Sigmoid colon (tissue), 7 donors: ENCODE measurements around the gene CHURC1. TPM values are rescaled to one million over a fixed set of nuclear protein-coding genes. Genes with fewer than 3 reads are reported as not detected.

Experiments used
- DNase-seq: peaks from one replicate; pipeline ENCODE4 v3.0.0-alpha.2; 2019
- H3K27ac ChIP-seq, 4 donors: fragments of 200-600 bp; sonication (generic); one replicate each; pipeline ENCODE4 v1.5.1; 2016 to 2019; ENCODE audit warnings: mild to moderate bottlenecking in 1 of 4
- H3K27me3 ChIP-seq, 3 donors: fragments of 200-600 bp; sonication (generic); one replicate each; pipeline ENCODE4 v1.5.1; 2019; ENCODE audit warnings: mild to moderate bottlenecking in 1 of 3
- H3K36me3 ChIP-seq, 4 donors: fragments of 200-600 bp; sonication (generic); one replicate each; pipeline ENCODE4 v1.5.1; 2016 to 2019
- H3K4me1 ChIP-seq, 4 donors: fragments of 200-600 bp; sonication (generic); one replicate each; pipeline ENCODE4 v1.5.1; 2017 to 2019
- H3K4me3 ChIP-seq, 4 donors: fragments of 200-600 bp; sonication (generic); one replicate each; pipeline ENCODE4 v1.5.1; 2017 to 2019; ENCODE audit warnings: mild to moderate bottlenecking in 2 of 4, moderate library complexity in 1 of 4
- H3K9me3 ChIP-seq, 4 donors: fragments of 200-600 bp in 3 of 4; sonication (generic) in 3 of 4; one replicate each; pipeline versions ENCODE4 v1.5.1 to v1.6.1; 2013 to 2019
- EP300 ChIP-seq, 4 donors: sonication (generic); formaldehyde crosslinking; IDR thresholded peaks; one replicate each; pipeline ENCODE4 v1.6.1; 2017; ENCODE audit warnings: antibody characterized with exemption in 4 of 4
- POLR2A ChIP-seq, 2 donors: fragments of 450-650 bp; IDR thresholded peaks; one replicate each; pipeline ENCODE4 v1.6.1; 2016; ENCODE audit warnings: antibody characterized with exemption in 2 of 2, mild to moderate bottlenecking in 2 of 2, moderate library complexity in 2 of 2
- POLR2AphosphoS5 ChIP-seq, 4 donors: sonication (generic); formaldehyde crosslinking; IDR thresholded peaks; one replicate each; pipeline ENCODE4 v1.6.1; 2017; ENCODE audit warnings: antibody characterized with exemption in 4 of 4
- WGBS, 2 donors: extraction: QIAGEN DNeasy Blood & Tissue Kit; methylation state at CpG; one replicate each; pipeline ENCODE4 v1.1.7; 2013; 5-methylcytosine and 5-hydroxymethylcytosine counted together
- intact Hi-C: fragments of 100-400 bp; cut with DNase I; formaldehyde crosslinking; loops from one replicate; pipeline ENCODE4 v1.15.1; 2023
- polyA plus RNA-seq, 3 donors: library from polyadenylated mRNA; stranded (reverse); fragments of 200-250 nt; gene quantifications; one replicate each; pipeline ENCODE4 v1.2.3, GENCODE V29; 2013
- total RNA-seq, 4 donors: library from RNA; depleted of rRNA; stranded (reverse); fragments of >200 nt; gene quantifications; one replicate each; pipeline ENCODE4 v1.1.0, GENCODE V29; 2016
- TF ChIP-seq, protein P1 (sequence below), 4 experiments: fragments of 450-650 bp in 3 of 4; fragments of 200-600 bp in 1 of 4; IDR thresholded peaks; one replicate each; pipeline ENCODE4 v1.5.1; 2016 to 2019; ENCODE audit warnings: antibody characterized with exemption in 4 of 4, mild to moderate bottlenecking in 3 of 4, moderate library complexity in 2 of 4
- donor health status: healthy with polysubstance abuse.
- donor health status: Bipolar disorder and iron deficiency.
- donor health status: healthy.

CHURC1 gene
- total RNA-seq (100 to 1,000 TPM; 110 to 161 (median 142) TPM), polyA plus RNA-seq (10 to 100 TPM; 41.8 to 46.2 (median 42.5) TPM)

DNA sequence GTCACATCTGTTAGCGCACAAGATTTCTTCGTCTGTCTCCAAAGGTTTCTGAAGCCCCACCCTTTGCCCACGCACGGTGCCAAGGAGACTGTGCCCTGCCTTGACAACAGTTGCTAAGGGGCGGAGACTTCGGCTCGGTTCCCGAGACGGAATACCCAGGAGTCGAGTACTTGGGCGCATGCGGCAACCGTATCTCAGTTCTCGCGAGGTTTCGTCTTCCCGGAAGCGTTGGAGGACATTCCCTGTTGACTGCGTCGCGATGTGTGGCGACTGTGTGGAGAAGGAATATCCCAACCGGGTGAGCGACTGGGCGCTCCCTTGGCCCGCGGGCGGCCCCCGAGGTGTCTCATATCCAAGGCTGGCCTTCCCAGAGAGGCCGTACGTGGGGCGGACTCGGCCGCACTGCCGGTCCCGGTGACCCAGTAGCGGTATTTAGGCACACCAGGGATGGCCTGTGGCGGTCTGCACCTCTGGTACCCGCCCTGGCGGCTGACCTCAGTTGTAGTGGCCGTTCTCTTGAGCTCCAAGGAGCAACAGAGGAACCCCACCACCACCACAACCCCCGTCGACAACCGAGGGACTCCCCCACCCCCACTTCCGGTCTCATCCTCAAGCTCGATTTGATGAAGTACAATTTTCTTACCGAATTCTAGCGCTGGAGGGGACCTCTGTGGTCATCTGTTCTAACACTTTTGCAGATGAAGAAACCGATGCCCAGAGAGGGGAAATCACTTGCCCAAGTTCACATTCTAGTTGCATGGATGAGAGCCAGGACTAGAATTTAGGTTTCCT lies at the start of gene CHURC1:
Gene CHURC1 (plus strand): TSS at position 219 of the 792 bp plus-strand sequence. CDS start 41 bp downstream, at position 260.
- intact Hi-C loops: loop anchor here (5.0 to 10.0 kb wide), 5 partner anchors 73 to 570 kb away; partner anchors contain the start of genes FNTB, FUT8 and MAX
- Histone ChIP-seq H3K27ac (peak within 1 kb of the TSS; percentile 86 to 98 (median 94)), H3K4me3 (peak within 1 kb of the TSS; percentile 65 to 94 (median 92)), H3K27me3 (no peaks in the 10 kb centered on the region), H3K4me1 (peaks cover 0 to 38% (median 30%) of the 10 kb centered on the region in 4 donors), H3K36me3 (no peaks in the 10 kb centered on the region), H3K9me3 (no peaks in the 10 kb centered on the region)
- TF ChIP-seq POLR2AphosphoS5 (IDR thresholded peaks at IDR 0.05) (peak; percentile 90 to 97 (median 94)), POLR2A (IDR thresholded peaks at IDR 0.05) (peak; percentile 71 to 84), EP300 (IDR thresholded peaks at IDR 0.05) (no peak)
- TF ChIP-seq, protein P1, sequence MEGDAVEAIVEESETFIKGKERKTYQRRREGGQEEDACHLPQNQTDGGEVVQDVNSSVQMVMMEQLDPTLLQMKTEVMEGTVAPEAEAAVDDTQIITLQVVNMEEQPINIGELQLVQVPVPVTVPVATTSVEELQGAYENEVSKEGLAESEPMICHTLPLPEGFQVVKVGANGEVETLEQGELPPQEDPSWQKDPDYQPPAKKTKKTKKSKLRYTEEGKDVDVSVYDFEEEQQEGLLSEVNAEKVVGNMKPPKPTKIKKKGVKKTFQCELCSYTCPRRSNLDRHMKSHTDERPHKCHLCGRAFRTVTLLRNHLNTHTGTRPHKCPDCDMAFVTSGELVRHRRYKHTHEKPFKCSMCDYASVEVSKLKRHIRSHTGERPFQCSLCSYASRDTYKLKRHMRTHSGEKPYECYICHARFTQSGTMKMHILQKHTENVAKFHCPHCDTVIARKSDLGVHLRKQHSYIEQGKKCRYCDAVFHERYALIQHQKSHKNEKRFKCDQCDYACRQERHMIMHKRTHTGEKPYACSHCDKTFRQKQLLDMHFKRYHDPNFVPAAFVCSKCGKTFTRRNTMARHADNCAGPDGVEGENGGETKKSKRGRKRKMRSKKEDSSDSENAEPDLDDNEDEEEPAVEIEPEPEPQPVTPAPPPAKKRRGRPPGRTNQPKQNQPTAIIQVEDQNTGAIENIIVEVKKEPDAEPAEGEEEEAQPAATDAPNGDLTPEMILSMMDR (IDR thresholded peaks at IDR 0.05): no peak
- peak; percentile 99 for DNase-seq
- WGBS, 2 donors: 1% methylated on average over 49 of the region's 49 CpGs

DNA sequence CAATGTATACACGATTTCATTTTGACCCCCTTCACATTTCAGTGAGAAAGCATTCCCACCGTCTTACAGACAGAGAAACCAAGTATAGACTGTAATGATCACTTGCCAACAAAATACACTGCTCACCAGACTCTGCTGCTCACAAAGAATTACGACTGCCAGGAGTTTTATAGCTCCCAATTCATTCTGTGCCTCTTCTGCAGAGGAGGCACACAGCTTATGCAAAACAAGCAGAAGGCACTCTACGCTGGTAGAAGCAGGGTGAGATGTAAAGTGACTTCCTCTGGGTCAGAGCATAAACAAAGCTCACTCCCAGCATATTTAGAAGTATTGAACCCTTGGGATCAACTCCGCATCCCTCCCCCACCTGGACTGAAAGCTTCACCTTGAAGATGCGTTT lies 49.1 kb upstream of the CHURC1 start:
- TF ChIP-seq, protein P1 (IDR thresholded peaks at IDR 0.05): no peak
- TF ChIP-seq EP300 (IDR thresholded peaks at IDR 0.05): no peak
- no peak for TF ChIP-seq POLR2AphosphoS5 (IDR thresholded peaks at IDR 0.05)
- no peak for TF ChIP-seq POLR2A (IDR thresholded peaks at IDR 0.05)
- Histone ChIP-seq H3K4me3 (no peak overlapping the region), H3K4me1 (no peaks in the 10 kb centered on the region), H3K36me3 (no peaks in the 10 kb centered on the region), H3K9me3 (no peaks in the 10 kb centered on the region), H3K27me3 (no peaks in the 10 kb centered on the region), H3K27ac (no peak overlapping the region)
- WGBS, 2 donors: 55 to 69% methylated on average over 6 of the region's 6 CpGs
- intact Hi-C loops: no loop called here
- no peak for DNase-seq

GRCh38 chr14:64865992-64866391 lies 48.3 kb upstream of the CHURC1 start:
- no peaks in the 10 kb centered on the region for H3K9me3 ChIP-seq
- H3K4me1 ChIP-seq: no peaks in the 10 kb centered on the region
- TF ChIP-seq POLR2AphosphoS5 (IDR thresholded peaks at IDR 0.05): no peak
- TF ChIP-seq EP300 (IDR thresholded peaks at IDR 0.05): no peak
- TF ChIP-seq, protein P1 (IDR thresholded peaks at IDR 0.05): no peak
- TF ChIP-seq POLR2A (IDR thresholded peaks at IDR 0.05): no peak
- H3K36me3 ChIP-seq: no peaks in the 10 kb centered on the region
- intact Hi-C loops: no loop called here
- H3K4me3 ChIP-seq: no peak overlapping the region
- WGBS, 2 donors: 77 to 78% methylated on average over 6 of the region's 6 CpGs
- DNase-seq: no peak
- H3K27ac ChIP-seq: no peak overlapping the region
- no peaks in the 10 kb centered on the region for H3K27me3 ChIP-seq

DNA sequence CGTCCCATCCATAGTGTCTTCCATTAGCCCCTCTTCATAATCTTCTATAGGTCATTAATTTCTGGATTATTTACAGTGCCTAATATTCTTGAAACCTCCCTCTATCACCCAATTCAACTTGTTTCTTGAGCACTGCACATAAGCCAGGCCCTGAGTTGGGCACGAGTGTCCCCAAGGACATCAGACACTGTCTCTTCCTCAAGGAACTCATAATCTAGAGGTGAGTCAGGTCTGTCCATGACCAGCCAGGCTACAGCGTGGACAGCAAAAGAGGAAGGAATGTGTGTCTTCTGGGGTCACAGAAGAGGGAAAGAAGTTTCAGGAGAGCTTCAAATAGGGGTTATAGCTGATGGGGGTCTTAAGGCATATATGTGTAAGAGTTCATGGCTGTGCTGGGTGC lies 47.1 kb upstream of the CHURC1 start:
- 84 to 85% methylated on average over 3 of the region's 3 CpGs for WGBS, 2 donors
- TF ChIP-seq POLR2A (IDR thresholded peaks at IDR 0.05) (no peak), POLR2AphosphoS5 (IDR thresholded peaks at IDR 0.05) (no peak), EP300 (IDR thresholded peaks at IDR 0.05) (no peak)
- TF ChIP-seq, protein P1 (IDR thresholded peaks at IDR 0.05): no peak

More for the DNA sequence above, 47.1 kb upstream of the CHURC1 start:
- H3K36me3 ChIP-seq: no peaks in the 10 kb centered on the region
- no peak for DNase-seq
- H3K9me3 ChIP-seq: no peaks in the 10 kb centered on the region
- no peak overlapping the region for H3K4me3 ChIP-seq
- no peaks in the 10 kb centered on the region for H3K27me3 ChIP-seq
- no peak overlapping the region for H3K27ac ChIP-seq
- no peaks in the 10 kb centered on the region for H3K4me1 ChIP-seq
- intact Hi-C loops: no loop called here
